GM19193 (cell line): ENCODE data around the gene B4GALNT4.
A peak's percentile ranks its signal among the peaks of the same experiment; 100 is the strongest.

ENCODE experiments used
- POLR2A ChIP-seq: IDR thresholded peaks from 4 replicates; pipeline ENCODE4 v1.6.1; 2011; ENCODE audit not compliant: insufficient read depth, insufficient read length; ENCODE audit errors: extremely low read depth

B4GALNT4 gene, protein sequence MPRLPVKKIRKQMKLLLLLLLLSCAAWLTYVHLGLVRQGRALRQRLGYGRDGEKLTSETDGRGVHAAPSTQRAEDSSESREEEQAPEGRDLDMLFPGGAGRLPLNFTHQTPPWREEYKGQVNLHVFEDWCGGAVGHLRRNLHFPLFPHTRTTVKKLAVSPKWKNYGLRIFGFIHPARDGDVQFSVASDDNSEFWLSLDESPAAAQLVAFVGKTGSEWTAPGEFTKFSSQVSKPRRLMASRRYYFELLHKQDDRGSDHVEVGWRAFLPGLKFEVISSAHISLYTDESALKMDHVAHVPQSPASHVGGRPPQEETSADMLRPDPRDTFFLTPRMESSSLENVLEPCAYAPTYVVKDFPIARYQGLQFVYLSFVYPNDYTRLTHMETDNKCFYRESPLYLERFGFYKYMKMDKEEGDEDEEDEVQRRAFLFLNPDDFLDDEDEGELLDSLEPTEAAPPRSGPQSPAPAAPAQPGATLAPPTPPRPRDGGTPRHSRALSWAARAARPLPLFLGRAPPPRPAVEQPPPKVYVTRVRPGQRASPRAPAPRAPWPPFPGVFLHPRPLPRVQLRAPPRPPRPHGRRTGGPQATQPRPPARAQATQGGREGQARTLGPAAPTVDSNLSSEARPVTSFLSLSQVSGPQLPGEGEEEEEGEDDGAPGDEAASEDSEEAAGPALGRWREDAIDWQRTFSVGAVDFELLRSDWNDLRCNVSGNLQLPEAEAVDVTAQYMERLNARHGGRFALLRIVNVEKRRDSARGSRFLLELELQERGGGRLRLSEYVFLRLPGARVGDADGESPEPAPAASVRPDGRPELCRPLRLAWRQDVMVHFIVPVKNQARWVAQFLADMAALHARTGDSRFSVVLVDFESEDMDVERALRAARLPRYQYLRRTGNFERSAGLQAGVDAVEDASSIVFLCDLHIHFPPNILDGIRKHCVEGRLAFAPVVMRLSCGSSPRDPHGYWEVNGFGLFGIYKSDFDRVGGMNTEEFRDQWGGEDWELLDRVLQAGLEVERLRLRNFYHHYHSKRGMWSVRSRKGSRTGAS

DNA sequence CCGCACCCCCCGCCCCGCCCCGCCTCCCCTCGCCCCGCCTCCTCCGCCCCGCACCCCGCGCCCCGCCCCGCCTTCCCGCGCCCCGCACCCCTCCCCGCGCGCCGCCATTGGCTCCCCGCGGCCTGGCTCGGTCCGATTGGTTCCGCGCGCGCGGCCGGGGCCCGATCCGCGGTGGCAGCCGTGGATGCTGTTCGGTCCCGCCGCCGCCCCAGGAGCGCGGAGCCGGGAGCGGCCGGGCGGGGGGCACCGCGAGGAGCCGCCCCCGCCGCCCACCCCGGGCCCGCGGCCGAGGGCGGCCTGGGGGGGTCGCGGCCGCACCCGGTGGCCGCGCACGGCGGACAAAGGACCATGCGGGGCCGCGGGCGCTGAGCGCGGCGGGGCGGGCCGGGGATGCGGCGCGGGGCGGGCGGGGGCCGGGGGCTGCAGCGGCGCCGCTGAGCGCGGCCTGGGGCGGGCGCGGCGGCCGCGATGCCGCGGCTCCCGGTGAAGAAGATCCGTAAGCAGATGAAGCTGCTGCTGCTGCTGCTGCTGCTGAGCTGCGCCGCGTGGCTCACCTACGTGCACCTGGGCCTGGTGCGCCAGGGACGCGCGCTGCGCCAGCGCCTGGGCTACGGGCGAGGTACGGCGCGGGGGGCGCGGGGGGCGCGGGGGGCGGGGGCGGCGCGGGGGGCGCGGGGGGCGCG lies at the start of gene B4GALNT4:
B4GALNT4 (plus strand) TSS at position 164 of the 683 bp plus-strand sequence; CDS start at position 469, 305 bp downstream.
- no peak for TF ChIP-seq POLR2A

DNA sequence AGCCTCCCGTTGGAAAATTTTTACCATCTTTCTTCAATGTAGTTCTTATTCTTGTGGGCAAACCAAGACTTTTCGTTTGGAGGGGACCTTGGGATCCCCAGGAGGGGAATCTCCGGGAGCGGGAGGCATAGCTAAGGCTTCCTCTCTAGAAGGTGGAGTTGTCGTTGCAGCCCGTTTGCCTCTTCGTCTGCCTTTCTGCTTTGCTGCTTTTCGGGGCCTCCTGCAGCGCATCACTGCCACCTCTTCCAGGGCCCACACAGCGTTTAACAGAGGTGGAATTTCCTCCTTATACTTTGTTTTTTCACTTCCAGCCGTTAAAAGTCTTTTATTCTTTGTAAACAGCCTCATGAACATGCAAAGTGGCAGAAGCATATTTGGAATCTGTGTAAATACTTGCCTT lies 45.1 kb upstream of the B4GALNT4 start:
- TF ChIP-seq POLR2A, result no peak

DNA sequence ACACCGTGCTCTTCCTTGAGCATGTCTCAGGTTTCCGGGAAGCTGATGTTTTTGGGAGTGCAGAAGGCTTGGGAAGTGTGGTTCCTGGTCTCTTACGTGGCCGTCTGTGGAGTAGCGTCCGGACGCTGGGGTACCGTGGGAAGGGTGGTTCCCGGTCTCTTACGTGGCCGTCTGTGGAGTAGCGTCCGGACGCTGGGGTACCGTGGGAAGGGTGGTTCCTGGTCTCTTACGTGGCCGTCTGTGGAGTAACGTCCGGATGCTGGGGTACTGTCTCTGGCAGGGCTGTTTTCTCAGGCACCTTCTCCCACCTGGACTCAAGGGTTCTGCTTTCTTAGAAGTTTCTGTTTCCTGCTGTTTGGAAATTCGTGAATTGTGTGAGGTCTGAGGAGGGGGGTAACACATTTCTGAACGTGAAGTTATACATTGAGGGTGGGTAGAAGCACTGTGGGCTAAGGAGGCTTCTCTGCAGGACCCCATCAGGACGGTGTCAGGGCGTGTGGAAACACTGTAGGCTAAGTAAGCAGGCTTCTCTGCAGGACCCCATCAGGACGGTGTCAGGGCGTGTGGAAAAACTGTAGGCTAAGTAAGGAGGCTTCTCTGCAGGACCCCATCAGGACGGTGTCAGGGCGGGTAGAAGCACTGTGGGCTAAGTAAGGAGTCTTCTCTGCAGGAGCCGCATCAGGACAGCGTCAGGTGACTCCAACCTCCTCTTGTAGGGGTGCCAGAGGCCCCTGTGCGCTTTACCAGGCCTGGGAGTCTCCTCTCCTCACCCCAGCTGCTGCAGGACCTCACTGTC lies 43.3 kb upstream of the B4GALNT4 start:
- no peak for TF ChIP-seq POLR2A

DNA sequence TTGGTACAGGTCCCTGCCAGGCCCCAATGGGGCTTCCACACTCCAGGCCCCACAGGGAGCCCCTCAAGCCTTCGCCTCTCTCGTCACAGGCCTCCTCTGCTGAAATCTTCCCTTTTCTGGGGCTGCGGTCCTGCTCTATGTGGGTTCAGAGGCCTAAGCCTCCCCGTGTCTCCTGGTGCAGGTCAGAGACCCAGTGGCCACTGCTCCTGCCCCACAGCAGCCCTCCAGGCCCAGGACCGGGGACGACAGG lies 42.8 kb upstream of the B4GALNT4 start:
- no peak for TF ChIP-seq POLR2A

DNA sequence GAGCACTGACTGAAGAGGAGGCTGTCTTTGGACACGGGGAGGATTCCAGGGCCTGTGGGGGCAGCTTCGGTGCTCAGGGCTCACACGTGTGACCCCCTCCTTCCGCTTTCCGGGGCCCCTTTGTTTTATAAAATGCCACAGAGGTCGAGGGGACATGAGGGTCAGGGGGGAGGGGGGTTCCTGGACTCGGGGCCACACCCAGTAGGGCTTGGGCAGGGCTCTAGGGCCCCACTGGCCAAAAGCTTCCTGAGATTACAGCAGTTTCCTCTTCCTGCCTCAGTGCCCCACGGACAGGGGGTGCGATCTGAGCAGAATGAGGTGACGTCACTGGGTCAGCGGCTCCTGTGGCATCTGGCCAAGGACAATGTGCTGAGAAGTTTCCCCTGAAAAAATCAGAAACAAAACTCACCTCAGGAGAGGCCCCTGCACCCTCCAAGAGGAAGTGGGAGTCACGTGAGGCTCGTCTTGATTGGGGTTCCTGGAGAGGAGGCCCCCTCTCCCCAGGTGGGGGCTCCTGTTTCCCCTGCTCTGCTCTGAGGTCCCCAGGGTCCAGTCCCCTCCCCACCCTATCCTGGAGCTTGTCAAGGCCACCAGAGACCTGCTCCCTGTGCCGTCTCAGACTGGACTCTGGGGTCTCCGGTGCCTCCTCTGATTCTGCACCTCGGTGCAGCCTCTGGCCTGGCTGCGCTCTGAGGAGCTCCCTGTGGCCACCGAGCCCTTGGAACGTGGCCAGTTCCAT lies 42.3 kb upstream of the B4GALNT4 start:
- TF ChIP-seq POLR2A, result peak; percentile 53

DNA sequence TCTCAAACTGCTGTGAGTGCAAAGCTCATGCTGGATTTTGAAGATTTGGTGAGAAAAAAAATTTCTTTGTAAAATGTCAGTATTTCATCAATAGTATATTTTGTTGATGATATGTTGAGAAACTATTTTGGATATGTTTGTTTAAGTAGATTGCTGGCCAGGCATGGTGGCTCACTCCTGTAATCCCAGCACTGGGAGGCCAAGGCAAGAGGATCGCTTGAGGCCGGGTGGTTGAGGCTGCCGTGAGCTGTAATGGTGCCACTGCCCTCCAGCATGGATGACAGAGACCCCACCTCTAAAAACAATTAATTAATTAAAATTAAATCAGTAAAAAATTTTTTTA lies 41.7 kb upstream of the B4GALNT4 start:
- TF ChIP-seq POLR2A, result no peak

DNA sequence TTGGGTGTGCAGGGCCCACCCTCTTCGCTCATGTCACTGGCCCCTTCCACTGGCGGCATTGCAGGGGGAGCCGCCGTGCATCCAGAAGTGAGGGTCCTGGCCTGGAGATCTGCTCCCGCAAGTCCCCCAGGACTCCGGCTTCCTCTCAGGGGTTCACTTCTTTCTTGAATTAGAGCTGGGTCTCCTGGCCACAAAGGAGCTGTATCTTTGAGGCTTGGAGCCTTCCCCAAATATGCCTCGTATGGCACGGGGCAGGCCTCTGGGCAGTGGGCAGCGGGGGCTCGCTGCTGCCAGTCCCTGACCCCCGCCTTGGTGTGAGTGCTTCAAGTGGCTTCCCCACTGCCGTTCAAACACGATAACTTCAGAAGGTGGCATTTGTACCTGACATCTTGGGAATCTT lies 41.3 kb upstream of the B4GALNT4 start:
- no peak for TF ChIP-seq POLR2A

DNA sequence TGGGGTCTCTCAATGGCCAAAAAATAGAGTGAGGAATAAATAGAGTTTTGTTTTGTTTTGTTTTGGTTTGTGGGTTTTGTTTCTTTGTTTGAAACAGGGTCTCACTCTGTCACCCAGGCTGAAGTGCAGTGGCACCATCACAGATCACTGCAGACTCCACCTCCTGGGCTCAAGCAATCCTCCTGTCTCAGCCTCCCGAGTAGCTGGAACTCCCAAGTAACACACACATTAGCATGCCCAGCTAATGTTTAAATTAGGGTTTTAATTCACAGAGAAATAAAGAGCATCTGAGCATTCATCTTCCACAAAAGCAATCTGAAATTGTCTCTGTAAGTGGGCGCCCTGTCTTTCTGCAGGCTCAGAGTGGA lies 39.4 kb upstream of the B4GALNT4 start:
- no peak for TF ChIP-seq POLR2A

DNA sequence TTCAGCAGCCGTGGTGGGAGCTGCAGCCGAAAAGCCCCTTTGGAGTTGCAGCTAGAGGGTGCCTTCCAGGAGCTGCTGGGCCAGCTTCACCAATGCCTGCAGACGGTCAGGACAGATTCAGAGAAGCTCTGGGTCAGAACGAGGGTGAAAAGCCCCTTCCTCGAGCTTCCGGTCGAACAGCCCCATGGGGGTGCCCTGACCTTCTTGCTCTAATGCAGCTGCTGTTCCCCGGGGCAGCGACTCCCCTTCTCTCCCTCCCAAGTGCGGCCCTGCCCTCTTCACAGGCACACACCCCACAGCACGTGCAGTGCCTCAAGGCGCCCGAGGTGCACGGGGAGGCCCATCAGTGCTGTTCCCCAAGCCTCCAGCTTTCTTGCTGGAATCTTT lies 39.0 kb upstream of the B4GALNT4 start:
- TF ChIP-seq POLR2A, result no peak

DNA sequence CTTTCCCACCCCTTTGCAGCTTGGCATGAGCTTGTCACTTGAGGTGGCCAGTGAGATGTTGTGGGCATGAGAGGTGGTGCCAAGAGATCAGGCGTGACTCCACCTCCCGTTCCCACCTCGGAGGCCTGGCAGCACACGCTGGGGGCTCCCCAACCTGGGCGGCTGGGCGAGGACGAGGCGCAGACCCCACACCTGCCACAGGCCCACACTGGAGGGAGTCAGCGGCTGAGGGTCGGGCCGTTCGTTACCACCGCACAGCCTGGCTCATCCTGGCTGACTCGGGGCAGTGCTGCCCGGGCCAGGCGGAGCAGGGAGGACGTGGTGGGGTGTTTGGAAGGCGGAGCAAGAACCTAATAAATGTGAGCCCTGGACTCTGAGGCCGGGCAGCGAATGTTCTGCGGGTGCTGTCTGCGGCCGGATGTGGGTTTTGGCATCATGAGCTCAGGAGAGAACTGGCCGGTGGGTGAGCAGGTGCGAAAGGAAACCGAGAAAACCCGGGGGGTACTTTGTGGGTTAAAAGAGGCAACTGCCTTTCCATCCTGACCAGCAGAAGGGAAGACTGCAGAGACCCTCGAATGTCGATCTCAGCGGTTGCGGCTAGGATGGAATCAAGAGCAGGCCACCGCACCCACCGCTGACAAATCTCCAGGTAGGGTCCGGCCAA lies 38.5 kb upstream of the B4GALNT4 start:
- TF ChIP-seq POLR2A, result no peak

DNA sequence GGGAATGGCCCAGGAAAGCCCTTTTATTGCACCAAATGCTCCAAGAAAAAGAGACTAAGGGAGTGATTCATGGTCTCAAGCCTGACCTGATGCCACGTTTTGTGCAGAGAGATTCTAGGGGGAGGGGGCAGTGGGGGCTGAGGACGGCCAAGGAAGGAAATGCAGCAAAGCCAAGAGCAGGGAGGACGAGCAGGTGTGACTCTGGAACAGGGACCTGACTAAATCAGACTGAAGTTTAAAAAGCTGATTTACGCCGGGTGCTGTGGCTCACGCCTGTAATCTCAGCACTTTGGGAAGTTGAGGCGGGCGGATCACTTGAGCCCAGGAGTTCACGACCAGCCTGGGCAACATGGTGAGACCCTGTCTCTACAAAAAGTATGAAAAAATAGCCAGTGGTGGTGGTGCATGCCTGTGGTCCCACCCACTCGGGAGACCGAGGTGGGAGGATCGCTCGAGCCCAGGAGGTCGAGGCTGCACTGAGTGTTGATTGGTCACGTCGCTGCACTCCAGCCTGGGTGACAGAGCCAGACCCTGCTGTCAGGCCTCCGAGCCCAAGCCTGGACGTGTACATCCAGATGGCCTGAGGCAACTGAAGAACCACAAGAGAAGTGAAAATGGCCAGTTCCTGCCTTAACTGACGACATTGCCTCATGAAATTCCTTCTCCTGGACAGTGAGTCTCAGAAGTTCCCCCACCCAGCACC lies 37.8 kb upstream of the B4GALNT4 start:
- TF ChIP-seq POLR2A, result no peak

DNA sequence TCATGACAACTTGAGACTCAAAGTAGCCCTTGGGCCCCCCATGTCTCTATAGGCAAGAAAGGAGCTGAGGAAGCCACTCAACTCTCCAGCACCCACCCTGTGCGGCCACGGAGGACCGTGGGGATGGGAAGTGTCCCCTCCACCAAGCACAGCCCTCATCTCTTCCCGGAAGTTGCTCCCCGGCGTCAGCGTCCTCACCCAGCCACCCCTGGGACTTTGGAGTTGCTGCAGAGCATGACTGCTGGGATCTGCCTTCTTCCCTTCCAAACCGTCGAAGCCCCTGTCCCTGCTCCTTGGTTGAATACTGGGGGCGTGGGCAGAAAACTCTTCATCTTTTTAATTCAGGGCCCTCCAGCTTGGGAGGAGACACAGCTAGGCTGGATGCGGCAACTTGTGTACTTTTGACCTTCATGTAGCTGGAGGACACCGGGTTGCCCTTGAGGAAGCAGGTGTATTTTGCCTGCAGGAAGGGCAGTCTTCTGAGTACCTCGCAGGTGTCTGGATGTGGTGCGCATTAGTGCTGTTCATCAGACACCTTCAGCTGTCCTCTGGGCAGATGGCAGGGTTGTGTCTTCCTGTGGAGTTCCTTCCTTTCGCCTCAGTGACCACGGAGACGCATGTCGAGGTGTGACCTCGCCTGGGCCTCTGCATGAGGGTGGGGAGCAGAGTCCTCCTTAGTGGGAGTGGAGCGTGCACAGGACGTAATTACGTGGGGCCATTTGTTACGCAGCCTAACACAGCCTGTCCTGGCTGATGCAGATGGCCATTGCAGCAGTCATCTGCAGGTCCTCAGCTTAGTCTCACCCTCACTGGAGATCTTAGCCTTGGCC lies 36.4 kb upstream of the B4GALNT4 start:
- TF ChIP-seq POLR2A, result no peak
